NK-92 (cell line): ENCODE results near the gene TICAM2.
"Not testable (repeated sequence)": the region's sequence is repeated elsewhere in the genome, so short reads cannot be mapped to it uniquely, and the experiment has no call there.

ENCODE experiments used
- DNase-seq: peaks from one replicate; lab custom pipeline; 2025; ENCODE audit not compliant: unreplicated experiment; lab: John Stamatoyannopoulos, UW

Gene TICAM2

GRCh38 chr5:115601701-115602590 lies at the start of gene TICAM2:
TICAM2 (minus strand) TSS chr5:115602479; CDS start chr5:115581256, 21,223 bp downstream.
- no peak for DNase-seq

- DNase-seq = no peak
Observed at GRCh38 chr5:115649541-115649940, 47.3 kb upstream of the TICAM2 start.

GRCh38 chr5:115648056-115648455 lies 45.8 kb upstream of the TICAM2 start:
- DNase-seq = no peak

- not testable (repeated sequence) for DNase-seq
Observed at GRCh38 chr5:115645386-115645785, 43.1 kb upstream of the TICAM2 start.

GRCh38 chr5:115644046-115644445 lies 41.8 kb upstream of the TICAM2 start:
- no peak for DNase-seq

GRCh38 chr5:115641948-115642347 lies 39.7 kb upstream of the TICAM2 start:
- DNase-seq = no peak

- DNase-seq = no peak
Observed at GRCh38 chr5:115640274-115640673, 38.0 kb upstream of the TICAM2 start.

- no peak for DNase-seq
Observed at GRCh38 chr5:115639377-115639776, 37.1 kb upstream of the TICAM2 start.

GRCh38 chr5:115637507-115637906 lies 35.2 kb upstream of the TICAM2 start:
- no peak for DNase-seq

GRCh38 chr5:115636008-115636407 lies 33.7 kb upstream of the TICAM2 start:
- DNase-seq = no peak

- no peak for DNase-seq
Observed at GRCh38 chr5:115634343-115635132, 32.3 kb upstream of the TICAM2 start.

- no peak for DNase-seq
Observed at GRCh38 chr5:115629903-115630302, 27.6 kb upstream of the TICAM2 start.

GRCh38 chr5:115627295-115627865 lies 25.1 kb upstream of the TICAM2 start:
- DNase-seq = no peak

GRCh38 chr5:115626445-115626823 lies 24.2 kb upstream of the TICAM2 start:
- DNase-seq = no peak

GRCh38 chr5:115625579-115626444 lies 23.5 kb upstream of the TICAM2 start, which contains the start of gene TMED7:
TMED7 (minus strand) TSS chr5:115626036; CDS start chr5:115625792, 244 bp downstream.
- peak; percentile 95 for DNase-seq

GRCh38 chr5:115624994-115625393 lies 22.7 kb upstream of the TICAM2 start:
- DNase-seq = no peak

GRCh38 chr5:115623658-115624057 lies 21.4 kb upstream of the TICAM2 start:
- DNase-seq = no peak

GRCh38 chr5:115621365-115621900 lies 19.2 kb upstream of the TICAM2 start:
- DNase-seq = no peak

GRCh38 chr5:115616892-115617291 lies 14.6 kb upstream of the TICAM2 start:
- DNase-seq = no peak

GRCh38 chr5:115616472-115616871 lies 14.2 kb upstream of the TICAM2 start:
- DNase-seq = no peak
